ENCODE data around the gene ARMC2. TPM values are rescaled to one million over a fixed set of nuclear protein-coding genes. Genes with fewer than 3 reads are reported as not detected.

Gene ARMC2
- total and polyA plus RNA-seq, 2 of the 8 experiments (the other 6 are each of a cell fraction or from before 2014, with no cell fraction given), result 1.6 to 4.4 TPM

- no peak for TF ChIP-seq POU5F1 (IDR thresholded peaks at IDR 0.05; ENCODE audit: low read depth, low read length)
- TF ChIP-seq CHD2 (IDR thresholded peaks at IDR 0.05; ENCODE audit: low read length), result no peak
Measured at GRCh38 chr6:108872575-108872974, 24.4 kb downstream of the ARMC2 start (continued).

All from H1 (cell line).